WTC11 (cell line): ENCODE data around the gene FSTL4. TPM values are rescaled to one million over a fixed set of nuclear protein-coding genes. Genes with fewer than 3 reads are reported as not detected.

Experiments used
- ATAC-seq: fragments of 200-7000 bp; cut with Tn5 transposase; 2 replicates; pipeline ENCODE4 v1.10.0; 2021; ENCODE audit warnings: mild to moderate bottlenecking, moderate library complexity
- CTCF ChIA-PET: fragments of 300-600 bp; sonication (Branson Sonifier 250); formaldehyde crosslinking; loops from one replicate; lab custom pipeline; 2021; ENCODE audit warnings: antibody characterized with exemption; lab: Charles Lee
- POLR2A ChIA-PET: fragments of 350-600 bp; sonication (Branson Sonifier 250); formaldehyde crosslinking; loops from one replicate; lab custom pipeline; 2021; ENCODE audit warnings: antibody characterized with exemption; lab: Charles Lee
- DNase-seq: peaks from one replicate; pipeline ENCODE4 v3.0.0; 2021; ENCODE audit warnings: low spot score
- H3K27ac Mint-ChIP-seq: 2 replicates; pipeline ENCODE4 v1.8.0; 2021; ENCODE audit warnings: mixed read lengths
- H3K27me3 Mint-ChIP-seq: 2 replicates; pipeline ENCODE4 v1.8.0; 2021; ENCODE audit warnings: low read depth, mild to moderate bottlenecking, moderate library complexity, mixed read lengths
- H3K36me3 Mint-ChIP-seq: 2 replicates; pipeline ENCODE4 v1.8.0; 2021; ENCODE audit warnings: mixed read lengths
- H3K4me1 Mint-ChIP-seq: 2 replicates; pipeline ENCODE4 v1.8.0; 2022; ENCODE audit warnings: mixed read lengths
- H3K4me3 Mint-ChIP-seq: 2 replicates; pipeline ENCODE4 v1.8.0; 2021; ENCODE audit warnings: mild to moderate bottlenecking, moderate library complexity, mixed read lengths
- H3K9me3 Mint-ChIP-seq: 2 replicates; pipeline ENCODE4 v1.8.0; 2021; ENCODE audit warnings: mixed read lengths
- AFF4 ChIP-seq: sonication (generic); formaldehyde crosslinking; IDR thresholded peaks from 2 replicates; pipeline ENCODE4 v1.8.1; 2023; ENCODE audit warnings: mild to moderate bottlenecking, missing genetic modification reagents, borderline replicate concordance
- ARID4B ChIP-seq: sonication (generic); formaldehyde crosslinking; IDR thresholded peaks from 2 replicates; pipeline ENCODE4 v1.8.0; 2023; ENCODE audit warnings: missing genetic modification reagents, mild to moderate bottlenecking, borderline replicate concordance
- ATF3 ChIP-seq: sonication (generic); formaldehyde crosslinking; conservative IDR thresholded peaks from 2 replicates; pipeline ENCODE4 v1.8.1; 2022; ENCODE audit warnings: mild to moderate bottlenecking, missing genetic modification reagents
- CREM ChIP-seq: sonication (generic); formaldehyde crosslinking; IDR thresholded peaks from 2 replicates; pipeline ENCODE4 v1.8.1; 2022; ENCODE audit warnings: mild to moderate bottlenecking, missing genetic modification reagents, moderate library complexity
- E2F4 ChIP-seq: sonication (generic); formaldehyde crosslinking; IDR thresholded peaks from 2 replicates; pipeline ENCODE4 v1.8.1; 2022; ENCODE audit warnings: low read depth, mild to moderate bottlenecking, moderate library complexity, missing genetic modification reagents, borderline replicate concordance
- ETV6 ChIP-seq: sonication (generic); formaldehyde crosslinking; IDR thresholded peaks from 2 replicates; pipeline ENCODE4 v1.8.1; 2022; ENCODE audit warnings: mild to moderate bottlenecking, missing genetic modification reagents
- FOXJ3 ChIP-seq: sonication (generic); formaldehyde crosslinking; IDR thresholded peaks from 2 replicates; pipeline ENCODE4 v1.9.0; 2021; ENCODE audit warnings: missing genetic modification reagents, mild to moderate bottlenecking, borderline replicate concordance
- GTF2I ChIP-seq: fragments of 250-450 bp; sonication (Bioruptor Pico); conservative IDR thresholded peaks from 2 replicates; pipeline ENCODE4 v1.4.0; 2021; ENCODE audit warnings: mild to moderate bottlenecking
- KAT7 ChIP-seq: sonication (generic); formaldehyde crosslinking; IDR thresholded peaks from 2 replicates; pipeline ENCODE4 v1.8.1; 2023; ENCODE audit warnings: missing genetic modification reagents, mild to moderate bottlenecking, borderline replicate concordance
- NR1H2 ChIP-seq: sonication (generic); formaldehyde crosslinking; IDR thresholded peaks from 2 replicates; pipeline ENCODE4 v1.9.0; 2021; ENCODE audit warnings: mild to moderate bottlenecking, moderate library complexity, missing genetic modification reagents
- PREB ChIP-seq: sonication (generic); formaldehyde crosslinking; IDR thresholded peaks from 2 replicates; pipeline ENCODE4 v1.8.1; 2022; ENCODE audit warnings: mild to moderate bottlenecking, missing genetic modification reagents, moderate library complexity, borderline replicate concordance
- RELA ChIP-seq: sonication (generic); formaldehyde crosslinking; IDR thresholded peaks from 2 replicates; pipeline ENCODE4 v1.8.1; 2022; ENCODE audit warnings: missing genetic modification reagents, mild to moderate bottlenecking, borderline replicate concordance
- SMAD3 ChIP-seq: sonication (generic); formaldehyde crosslinking; IDR thresholded peaks from 2 replicates; pipeline ENCODE4 v1.8.0; 2022; ENCODE audit warnings: missing genetic modification reagents, mild to moderate bottlenecking, borderline replicate concordance
- USF1 ChIP-seq: sonication (generic); formaldehyde crosslinking; IDR thresholded peaks from 2 replicates; pipeline ENCODE4 v1.8.0; 2022; ENCODE audit warnings: mild to moderate bottlenecking, missing genetic modification reagents
- ZNF121 ChIP-seq: sonication (generic); formaldehyde crosslinking; IDR thresholded peaks from 2 replicates; pipeline ENCODE4 v1.8.0; 2023; ENCODE audit warnings: missing genetic modification reagents
- ZNF425 ChIP-seq: fragments of 250-450 bp; sonication (Bioruptor Pico); conservative IDR thresholded peaks from 2 replicates; pipeline ENCODE4 v1.9.0; 2021; ENCODE audit warnings: mild to moderate bottlenecking
- total RNA-seq: library from RNA; stranded (reverse); gene quantifications from 3 replicates; pipeline ENCODE4 v1.2.3, GENCODE V29; 2021
- TF ChIP-seq, protein P1 (sequence below): sonication (generic); formaldehyde crosslinking; IDR thresholded peaks from 2 replicates; pipeline ENCODE4 v1.8.1; 2022; ENCODE audit warnings: mild to moderate bottlenecking, moderate library complexity, missing genetic modification reagents
- TF ChIP-seq, protein P2 (sequence below): sonication (generic); formaldehyde crosslinking; IDR thresholded peaks from 2 replicates; pipeline ENCODE4 v1.8.1; 2023; ENCODE audit warnings: mild to moderate bottlenecking, moderate library complexity, missing genetic modification reagents

Gene FSTL4
- total RNA-seq, 1 experiment from 2014 or later: 6.1 TPM

DNA sequence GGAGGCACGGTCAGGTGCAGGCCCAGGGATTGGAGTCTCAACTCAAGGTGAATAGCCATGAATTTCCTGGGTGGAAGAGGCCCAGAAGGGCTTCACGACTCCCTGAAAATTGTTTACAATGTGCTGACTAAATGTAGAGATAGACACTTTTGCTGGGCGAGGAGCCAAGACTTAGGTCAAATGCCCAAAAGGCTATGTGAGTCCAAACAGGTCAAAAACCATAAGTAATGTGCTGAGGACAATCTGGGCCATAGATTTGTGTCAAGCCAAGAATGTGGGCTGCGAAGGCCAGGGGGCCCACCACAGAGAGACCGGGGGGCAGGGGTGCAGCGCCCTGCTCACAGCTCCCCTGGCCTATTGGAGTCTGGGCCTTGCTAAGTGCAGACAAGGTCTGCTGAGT is 362.7 kb downstream of the FSTL4 start:
- CTCF ChIA-PET: interaction anchor here (1.2 kb wide), 1 partner anchor 139 kb away, joined by 3 read pairs; no protein-coding TSS in a partner anchor
- Mint-ChIP-seq H3K27ac (no peak overlapping the region), H3K4me3 (no peak overlapping the region), H3K27me3 (no peaks in the 10 kb centered on the region), H3K9me3 (no peaks in the 10 kb centered on the region), H3K4me1 (peaks cover 7% of the 10 kb centered on the region), H3K36me3 (no peaks in the 10 kb centered on the region)
- POLR2A ChIA-PET: no interaction called here
- ATAC-seq (no peak), DNase-seq (no peak)
- TF ChIP-seq, protein P1, sequence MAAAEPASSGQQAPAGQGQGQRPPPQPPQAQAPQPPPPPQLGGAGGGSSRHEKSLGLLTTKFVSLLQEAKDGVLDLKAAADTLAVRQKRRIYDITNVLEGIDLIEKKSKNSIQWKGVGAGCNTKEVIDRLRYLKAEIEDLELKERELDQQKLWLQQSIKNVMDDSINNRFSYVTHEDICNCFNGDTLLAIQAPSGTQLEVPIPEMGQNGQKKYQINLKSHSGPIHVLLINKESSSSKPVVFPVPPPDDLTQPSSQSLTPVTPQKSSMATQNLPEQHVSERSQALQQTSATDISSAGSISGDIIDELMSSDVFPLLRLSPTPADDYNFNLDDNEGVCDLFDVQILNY: no peak
- no peak for TF ChIP-seq AFF4
- TF ChIP-seq FOXJ3: no peak
- TF ChIP-seq ETV6: no peak
- TF ChIP-seq GTF2I (CRISPR knock-in tag): no peak
- no peak for TF ChIP-seq E2F4 (CRISPR knock-in tag)
- no peak for TF ChIP-seq USF1 (CRISPR knock-in tag)
- no peak for TF ChIP-seq NR1H2
- TF ChIP-seq ZNF425 (CRISPR knock-in tag): no peak
- no peak for TF ChIP-seq KAT7
- no peak for TF ChIP-seq CREM (CRISPR knock-in tag)
- TF ChIP-seq SMAD3 (CRISPR knock-in tag): no peak
- TF ChIP-seq, protein P2, sequence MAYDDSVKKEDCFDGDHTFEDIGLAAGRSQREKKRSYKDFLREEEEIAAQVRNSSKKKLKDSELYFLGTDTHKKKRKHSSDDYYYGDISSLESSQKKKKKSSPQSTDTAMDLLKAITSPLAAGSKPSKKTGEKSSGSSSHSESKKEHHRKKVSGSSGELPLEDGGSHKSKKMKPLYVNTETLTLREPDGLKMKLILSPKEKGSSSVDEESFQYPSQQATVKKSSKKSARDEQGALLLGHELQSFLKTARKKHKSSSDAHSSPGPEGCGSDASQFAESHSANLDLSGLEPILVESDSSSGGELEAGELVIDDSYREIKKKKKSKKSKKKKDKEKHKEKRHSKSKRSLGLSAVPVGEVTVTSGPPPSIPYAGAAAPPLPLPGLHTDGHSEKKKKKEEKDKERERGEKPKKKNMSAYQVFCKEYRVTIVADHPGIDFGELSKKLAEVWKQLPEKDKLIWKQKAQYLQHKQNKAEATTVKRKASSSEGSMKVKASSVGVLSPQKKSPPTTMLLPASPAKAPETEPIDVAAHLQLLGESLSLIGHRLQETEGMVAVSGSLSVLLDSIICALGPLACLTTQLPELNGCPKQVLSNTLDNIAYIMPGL (CRISPR knock-in tag): no peak
- TF ChIP-seq PREB (CRISPR knock-in tag): no peak
- TF ChIP-seq ATF3 (CRISPR knock-in tag): no peak
- TF ChIP-seq ZNF121: no peak
- TF ChIP-seq RELA (CRISPR knock-in tag): no peak
- TF ChIP-seq ARID4B (CRISPR knock-in tag): no peak
